Smooth muscle cell (in vitro differentiated cells): ENCODE measurements around the gene EBNA1BP2. TPM values are rescaled to one million over a fixed set of nuclear protein-coding genes. Genes with fewer than 3 reads are reported as not detected.

Experiments used
- DNase-seq: peaks from one replicate; lab custom pipeline; 2025; ENCODE audit not compliant: unreplicated experiment; lab: John Stamatoyannopoulos, UW
- H2AFZ ChIP-seq: fragments of 200-600 bp; sonication (generic); 2 replicates; pipeline ENCODE4 v1.6.0; 2016; ENCODE audit warnings: antibody characterized with exemption, low read depth, mild to moderate bottlenecking
- H3F3A ChIP-seq: fragments of 200-600 bp; sonication (generic); 2 replicates; pipeline ENCODE4 v1.6.0; 2017; ENCODE audit warnings: antibody characterized with exemption, low read depth
- H3K27ac ChIP-seq: fragments of 200-600 bp; sonication (generic); 2 replicates; pipeline ENCODE4 v1.5.1; 2016; ENCODE audit warnings: low read depth, mild to moderate bottlenecking
- H3K27me3 ChIP-seq: fragments of 200-600 bp; sonication (generic); 2 replicates; pipeline ENCODE4 v1.6.1; 2016; ENCODE audit warnings: low read depth, mild to moderate bottlenecking
- H3K36me3 ChIP-seq: fragments of 200-600 bp; sonication (generic); 2 replicates; pipeline ENCODE4 v1.5.1; 2016; ENCODE audit warnings: low read depth
- H3K4me1 ChIP-seq: fragments of 200-600 bp; sonication (generic); 2 replicates; pipeline ENCODE4 v1.5.1; 2016; ENCODE audit warnings: low read depth
- H3K4me2 ChIP-seq: fragments of 200-600 bp; sonication (generic); 2 replicates; pipeline ENCODE4 v1.6.0; 2016; ENCODE audit warnings: mild to moderate bottlenecking
- H3K4me3 ChIP-seq: fragments of 200-600 bp; sonication (generic); 2 replicates; pipeline ENCODE4 v1.5.1; 2016; ENCODE audit warnings: mild to moderate bottlenecking
- H3K79me2 ChIP-seq: fragments of 200-600 bp; sonication (generic); 2 replicates; pipeline ENCODE4 v1.6.0; 2016; ENCODE audit warnings: low read depth, mild to moderate bottlenecking
- H3K9ac ChIP-seq: fragments of 200-600 bp; sonication (generic); 2 replicates; pipeline ENCODE4 v1.6.0; 2016; ENCODE audit warnings: low read depth
- H3K9me3 ChIP-seq: fragments of 200-600 bp; sonication (generic); replicated peaks from 2 replicates; pipeline ENCODE4 v1.5.1; 2016; ENCODE audit warnings: low read depth
- H4K20me1 ChIP-seq: fragments of 200-600 bp; sonication (generic); 2 replicates; pipeline ENCODE4 v1.6.0; 2016; ENCODE audit warnings: low read depth
- WGBS: methylation state at CpG from one replicate; pipeline ENCODE4 v1.1.7; 2016; ENCODE audit warnings: low lambda C conversion rate; 5-methylcytosine and 5-hydroxymethylcytosine counted together
- polyA plus RNA-seq: library from polyadenylated mRNA; unstranded; fragments of >200 nt; fragmentation: Nextera tagmentation; extraction: Ambion mirVana; gene quantifications from 2 replicates; pipeline ENCODE4 v1.2.1, GENCODE V29; 2016
- total RNA-seq: library from RNA; depleted of rRNA; stranded (reverse); fragments of >200 nt; gene quantifications from 2 replicates; pipeline ENCODE4 v1.2.3, GENCODE V29; 2014
- TF ChIP-seq, protein P1 (sequence below): fragments of 200-600 bp; sonication (generic); IDR thresholded peaks from 2 replicates; pipeline ENCODE4 v1.5.1; 2017; ENCODE audit warnings: borderline replicate concordance, mild to moderate bottlenecking, antibody characterized with exemption; ENCODE audit not compliant: insufficient read depth, poor library complexity, severe bottlenecking

The EBNA1BP2 gene
- total and polyA plus RNA-seq, 2 experiments from 2014 or later = 52.0 to 85.9 TPM

DNA sequence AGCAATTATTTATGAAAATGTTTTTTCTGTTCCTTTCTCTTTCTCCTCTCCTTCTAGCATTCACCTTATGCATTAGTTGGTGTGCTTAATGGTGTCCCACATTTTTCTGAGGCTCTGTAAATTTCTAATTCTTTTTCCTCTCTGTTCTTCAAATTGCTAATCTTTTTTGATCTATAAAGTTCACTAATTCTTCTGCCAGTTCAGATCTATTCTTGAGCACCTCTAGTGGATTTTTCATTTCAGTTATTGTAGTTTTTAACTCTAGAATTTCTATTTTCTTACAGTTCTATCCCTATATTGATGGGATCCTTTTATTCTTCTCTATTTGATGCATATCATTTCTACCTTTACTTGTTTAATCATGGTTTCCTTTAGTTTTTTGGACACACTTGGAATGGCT is 22.4 kb upstream of the EBNA1BP2 start:
- Histone ChIP-seq H3K4me2 (no peak overlapping the region), H2AFZ (no peak overlapping the region), H3K27ac (no peak overlapping the region), H3K27me3 (no peaks in the 10 kb centered on the region), H3K9me3 (peaks cover 5% of the 10 kb centered on the region), H3K36me3 (no peaks in the 10 kb centered on the region), H3K4me3 (no peak overlapping the region), H3F3A (no peaks in the 10 kb centered on the region), H3K79me2 (no peaks in the 10 kb centered on the region), H3K4me1 (no peaks in the 10 kb centered on the region), H3K9ac (no peak overlapping the region), H4K20me1 (no peaks in the 10 kb centered on the region)
- TF ChIP-seq, protein P1, sequence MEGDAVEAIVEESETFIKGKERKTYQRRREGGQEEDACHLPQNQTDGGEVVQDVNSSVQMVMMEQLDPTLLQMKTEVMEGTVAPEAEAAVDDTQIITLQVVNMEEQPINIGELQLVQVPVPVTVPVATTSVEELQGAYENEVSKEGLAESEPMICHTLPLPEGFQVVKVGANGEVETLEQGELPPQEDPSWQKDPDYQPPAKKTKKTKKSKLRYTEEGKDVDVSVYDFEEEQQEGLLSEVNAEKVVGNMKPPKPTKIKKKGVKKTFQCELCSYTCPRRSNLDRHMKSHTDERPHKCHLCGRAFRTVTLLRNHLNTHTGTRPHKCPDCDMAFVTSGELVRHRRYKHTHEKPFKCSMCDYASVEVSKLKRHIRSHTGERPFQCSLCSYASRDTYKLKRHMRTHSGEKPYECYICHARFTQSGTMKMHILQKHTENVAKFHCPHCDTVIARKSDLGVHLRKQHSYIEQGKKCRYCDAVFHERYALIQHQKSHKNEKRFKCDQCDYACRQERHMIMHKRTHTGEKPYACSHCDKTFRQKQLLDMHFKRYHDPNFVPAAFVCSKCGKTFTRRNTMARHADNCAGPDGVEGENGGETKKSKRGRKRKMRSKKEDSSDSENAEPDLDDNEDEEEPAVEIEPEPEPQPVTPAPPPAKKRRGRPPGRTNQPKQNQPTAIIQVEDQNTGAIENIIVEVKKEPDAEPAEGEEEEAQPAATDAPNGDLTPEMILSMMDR = no peak
- no peak for DNase-seq

DNA sequence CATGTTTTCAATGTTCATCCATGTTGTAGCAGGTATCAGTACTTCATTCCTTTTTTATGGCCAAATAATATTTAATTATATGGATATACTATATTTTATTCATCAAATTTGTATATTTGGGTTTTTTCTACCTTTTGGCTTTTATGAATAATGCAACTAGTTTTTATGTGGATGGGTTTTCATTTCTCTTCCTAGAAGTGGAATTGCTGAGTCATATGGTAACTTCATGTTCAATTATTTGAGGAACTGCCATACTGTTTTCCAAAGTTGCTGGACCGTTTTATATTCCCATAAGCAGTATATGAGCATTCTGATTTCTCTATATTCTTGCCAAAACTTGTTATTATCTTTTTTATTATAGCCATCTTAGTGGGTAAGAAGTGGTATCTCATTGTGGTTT is 16.0 kb upstream of the EBNA1BP2 start:
- Histone ChIP-seq H3K36me3 (no peaks in the 10 kb centered on the region), H3F3A (no peaks in the 10 kb centered on the region), H3K4me1 (no peaks in the 10 kb centered on the region), H4K20me1 (no peaks in the 10 kb centered on the region), H3K9me3 (peaks cover 5% of the 10 kb centered on the region), H3K27ac (no peak overlapping the region), H2AFZ (no peak overlapping the region), H3K4me2 (no peak overlapping the region), H3K9ac (no peak overlapping the region), H3K4me3 (no peak overlapping the region), H3K27me3 (no peaks in the 10 kb centered on the region), H3K79me2 (no peaks in the 10 kb centered on the region)
- no peak for DNase-seq
- WGBS = 94% methylated on average over 1 of the region's 1 CpG
- TF ChIP-seq, protein P1 = no peak

DNA sequence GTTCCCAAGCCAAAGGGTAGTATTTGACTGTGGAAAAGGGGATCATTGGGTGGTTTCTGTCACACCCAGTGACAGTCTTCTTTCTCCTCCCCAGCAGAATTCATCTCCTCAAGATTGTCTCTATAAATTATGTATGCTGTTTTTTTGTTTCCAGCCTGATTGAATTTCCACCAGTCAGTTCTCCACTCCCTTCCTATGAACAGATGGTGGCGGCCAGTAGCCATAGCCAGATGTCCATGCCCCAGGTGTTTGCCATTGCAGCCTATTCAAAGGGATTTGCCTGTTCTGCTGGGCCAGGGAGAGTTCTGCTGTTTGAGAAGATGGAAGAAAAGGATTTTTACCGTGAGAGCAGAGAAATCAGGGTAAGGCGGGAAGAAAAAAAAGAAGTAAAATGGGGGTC is 12.9 kb upstream of the EBNA1BP2 start:
- 91% methylated on average over 3 of the region's 3 CpGs for WGBS
- Histone ChIP-seq H3K9me3 (no peaks in the 10 kb centered on the region), H3K27me3 (no peaks in the 10 kb centered on the region), H3K4me1 (no peaks in the 10 kb centered on the region), H3K9ac (no peak overlapping the region), H3K79me2 (no peaks in the 10 kb centered on the region), H4K20me1 (no peaks in the 10 kb centered on the region), H3K36me3 (no peaks in the 10 kb centered on the region), H3K4me3 (no peak overlapping the region), H2AFZ (no peak overlapping the region), H3K4me2 (no peak overlapping the region), H3K27ac (no peak overlapping the region), H3F3A (no peaks in the 10 kb centered on the region)
- TF ChIP-seq, protein P1 = no peak
- DNase-seq = no peak

DNA sequence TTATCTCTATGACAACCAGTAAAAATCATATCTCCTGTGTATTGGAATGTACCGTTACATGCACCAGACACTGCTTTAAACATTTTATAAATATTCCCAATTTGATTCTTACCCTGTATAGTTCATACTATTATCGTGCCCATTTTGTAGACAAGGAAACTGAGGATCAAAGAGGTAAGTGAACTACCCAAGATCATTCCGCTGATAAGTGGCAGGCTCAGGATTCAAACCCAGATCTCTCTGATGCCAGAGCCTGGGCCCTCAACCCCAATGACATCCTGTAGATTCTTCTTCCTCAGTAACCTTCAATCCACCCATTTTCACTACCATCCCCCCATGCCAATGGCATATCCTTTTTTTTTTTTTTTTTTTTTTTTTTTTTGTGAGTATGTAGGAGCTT is 12.3 kb upstream of the EBNA1BP2 start:
- 96% methylated on average over 3 of the region's 3 CpGs for WGBS
- DNase-seq = no peak
- H3F3A ChIP-seq = no peaks in the 10 kb centered on the region
- no peak overlapping the region for H3K9ac ChIP-seq
- no peak overlapping the region for H3K4me2 ChIP-seq
- H3K36me3 ChIP-seq = no peaks in the 10 kb centered on the region
- no peak overlapping the region for H2AFZ ChIP-seq
- H3K4me3 ChIP-seq = no peak overlapping the region
- H3K27me3 ChIP-seq = no peaks in the 10 kb centered on the region
- H4K20me1 ChIP-seq = no peaks in the 10 kb centered on the region
- no peak overlapping the region for H3K27ac ChIP-seq
- H3K4me1 ChIP-seq = no peaks in the 10 kb centered on the region
- H3K79me2 ChIP-seq = no peaks in the 10 kb centered on the region
- TF ChIP-seq, protein P1 = no peak
- H3K9me3 ChIP-seq = no peaks in the 10 kb centered on the region
